ENCODE data around the gene SYNDIG1. TPM values are rescaled to one million over a fixed set of nuclear protein-coding genes. Genes with fewer than 3 reads are reported as not detected.

SYNDIG1 gene
- total RNA-seq, 1 experiment from 2014 or later, result not detected

- no peaks in the 10 kb centered on the region for H3K36me3 ChIP-seq (ENCODE audit: control insufficient read depth, insufficient read depth, low read length)
- no TSS peak for BruUV-seq (replicated peaks)
- no peaks in the 10 kb centered on the region for H3K4me1 ChIP-seq (ENCODE audit: control insufficient read depth, insufficient read depth, low read length)
- no peak overlapping the region for H3K4me3 ChIP-seq (ENCODE audit: low read depth in 2 of 2, low read length in 2 of 2)
- intact Hi-C loops (cut with micrococcal nuclease; ENCODE audit: unreplicated experiment), result no loop called here
- POLR2A ChIA-PET, result no interaction called here
- no peak overlapping the region for H3K27ac ChIP-seq (ENCODE audit: low read length)
- no peaks in the 10 kb centered on the region; the same call in 1 of the 2 replicates for H3K27me3 ChIP-seq (ENCODE audit: control insufficient read depth, insufficient read depth, low read length)
- H3K9me3 ChIP-seq (ENCODE audit: control insufficient read depth, insufficient read depth, low read depth, low read length), result no peaks in the 10 kb centered on the region
- ATAC-seq (no peak), DNase-seq (ENCODE audit: low read depth, low spot score) (no peak)
- TF ChIP-seq, protein P1, sequence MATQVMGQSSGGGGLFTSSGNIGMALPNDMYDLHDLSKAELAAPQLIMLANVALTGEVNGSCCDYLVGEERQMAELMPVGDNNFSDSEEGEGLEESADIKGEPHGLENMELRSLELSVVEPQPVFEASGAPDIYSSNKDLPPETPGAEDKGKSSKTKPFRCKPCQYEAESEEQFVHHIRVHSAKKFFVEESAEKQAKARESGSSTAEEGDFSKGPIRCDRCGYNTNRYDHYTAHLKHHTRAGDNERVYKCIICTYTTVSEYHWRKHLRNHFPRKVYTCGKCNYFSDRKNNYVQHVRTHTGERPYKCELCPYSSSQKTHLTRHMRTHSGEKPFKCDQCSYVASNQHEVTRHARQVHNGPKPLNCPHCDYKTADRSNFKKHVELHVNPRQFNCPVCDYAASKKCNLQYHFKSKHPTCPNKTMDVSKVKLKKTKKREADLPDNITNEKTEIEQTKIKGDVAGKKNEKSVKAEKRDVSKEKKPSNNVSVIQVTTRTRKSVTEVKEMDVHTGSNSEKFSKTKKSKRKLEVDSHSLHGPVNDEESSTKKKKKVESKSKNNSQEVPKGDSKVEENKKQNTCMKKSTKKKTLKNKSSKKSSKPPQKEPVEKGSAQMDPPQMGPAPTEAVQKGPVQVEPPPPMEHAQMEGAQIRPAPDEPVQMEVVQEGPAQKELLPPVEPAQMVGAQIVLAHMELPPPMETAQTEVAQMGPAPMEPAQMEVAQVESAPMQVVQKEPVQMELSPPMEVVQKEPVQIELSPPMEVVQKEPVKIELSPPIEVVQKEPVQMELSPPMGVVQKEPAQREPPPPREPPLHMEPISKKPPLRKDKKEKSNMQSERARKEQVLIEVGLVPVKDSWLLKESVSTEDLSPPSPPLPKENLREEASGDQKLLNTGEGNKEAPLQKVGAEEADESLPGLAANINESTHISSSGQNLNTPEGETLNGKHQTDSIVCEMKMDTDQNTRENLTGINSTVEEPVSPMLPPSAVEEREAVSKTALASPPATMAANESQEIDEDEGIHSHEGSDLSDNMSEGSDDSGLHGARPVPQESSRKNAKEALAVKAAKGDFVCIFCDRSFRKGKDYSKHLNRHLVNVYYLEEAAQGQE (IDR thresholded peaks at IDR 0.05; ENCODE audit: insufficient read depth in 1 of 2, low read depth in 2 of 2, low read length in 1 of 2), result no peak
- TF ChIP-seq TCF7L2 (IDR thresholded peaks at IDR 0.05; ENCODE audit: low read depth, low read length) (no peak), SIN3A (IDR thresholded peaks at IDR 0.05; ENCODE audit: borderline replicate concordance, insufficient read depth, low read depth, low read length) (no peak), POLR2AphosphoS5 (IDR thresholded peaks at IDR 0.05; ENCODE audit: low read depth, low read length) (no peak)
- TF ChIP-seq, protein P2, sequence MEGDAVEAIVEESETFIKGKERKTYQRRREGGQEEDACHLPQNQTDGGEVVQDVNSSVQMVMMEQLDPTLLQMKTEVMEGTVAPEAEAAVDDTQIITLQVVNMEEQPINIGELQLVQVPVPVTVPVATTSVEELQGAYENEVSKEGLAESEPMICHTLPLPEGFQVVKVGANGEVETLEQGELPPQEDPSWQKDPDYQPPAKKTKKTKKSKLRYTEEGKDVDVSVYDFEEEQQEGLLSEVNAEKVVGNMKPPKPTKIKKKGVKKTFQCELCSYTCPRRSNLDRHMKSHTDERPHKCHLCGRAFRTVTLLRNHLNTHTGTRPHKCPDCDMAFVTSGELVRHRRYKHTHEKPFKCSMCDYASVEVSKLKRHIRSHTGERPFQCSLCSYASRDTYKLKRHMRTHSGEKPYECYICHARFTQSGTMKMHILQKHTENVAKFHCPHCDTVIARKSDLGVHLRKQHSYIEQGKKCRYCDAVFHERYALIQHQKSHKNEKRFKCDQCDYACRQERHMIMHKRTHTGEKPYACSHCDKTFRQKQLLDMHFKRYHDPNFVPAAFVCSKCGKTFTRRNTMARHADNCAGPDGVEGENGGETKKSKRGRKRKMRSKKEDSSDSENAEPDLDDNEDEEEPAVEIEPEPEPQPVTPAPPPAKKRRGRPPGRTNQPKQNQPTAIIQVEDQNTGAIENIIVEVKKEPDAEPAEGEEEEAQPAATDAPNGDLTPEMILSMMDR (IDR thresholded peaks at IDR 0.05), result no peak
- CTCF ChIA-PET, result no interaction called here
- in situ Hi-C loops (cut with HindIII; ENCODE audit: low pct_unique_long_range_greater_than_20kb, low sequenced_read_pairs), result no loop called here
These were observed 50.0 kb downstream of the SYNDIG1 start for GRCh38 chr20:24519476-24519875.

- Histone ChIP-seq H3K36me3 (ENCODE audit: control insufficient read depth, insufficient read depth, low read length) (no peaks in the 10 kb centered on the region), H3K4me1 (ENCODE audit: control insufficient read depth, insufficient read depth, low read length) (no peaks in the 10 kb centered on the region), H3K27me3 (ENCODE audit: control insufficient read depth, insufficient read depth, low read length) (peaks cover 3% of the 10 kb centered on the region), H3K4me3 (ENCODE audit: low read depth in 2 of 2, low read length in 2 of 2) (no peak overlapping the region), H3K27ac (ENCODE audit: low read length) (no peak overlapping the region), H3K9me3 (ENCODE audit: control insufficient read depth, insufficient read depth, low read depth, low read length) (no peaks in the 10 kb centered on the region)
- ATAC-seq (no peak), DNase-seq (ENCODE audit: low read depth, low spot score) (no peak)
- intact Hi-C loops (cut with micrococcal nuclease; ENCODE audit: unreplicated experiment) (no loop called here), in situ Hi-C loops (cut with HindIII; ENCODE audit: low pct_unique_long_range_greater_than_20kb, low sequenced_read_pairs) (no loop called here)
- ChIA-PET POLR2A (no interaction called here), CTCF (no interaction called here)
- BruUV-seq (replicated peaks), result no TSS peak
- TF ChIP-seq, protein P1 (IDR thresholded peaks at IDR 0.05; ENCODE audit: insufficient read depth in 1 of 2, low read depth in 2 of 2, low read length in 1 of 2), result no peak
- no peak for TF ChIP-seq POLR2AphosphoS5 (IDR thresholded peaks at IDR 0.05; ENCODE audit: low read depth, low read length)
- no peak for TF ChIP-seq SIN3A (IDR thresholded peaks at IDR 0.05; ENCODE audit: borderline replicate concordance, insufficient read depth, low read depth, low read length)
- TF ChIP-seq, protein P2 (IDR thresholded peaks at IDR 0.05), result no peak
- TF ChIP-seq TCF7L2 (IDR thresholded peaks at IDR 0.05; ENCODE audit: low read depth, low read length), result no peak
These were observed 51.6 kb downstream of the SYNDIG1 start for GRCh38 chr20:24521032-24521431.

Measured in Panc1 (cell line).